Fibroblast of mammary gland (primary cell): ENCODE data around the gene VTI1B.
"Not testable (repeated sequence)": the region's sequence is repeated elsewhere in the genome, so short reads cannot be mapped to it uniquely, and the experiment has no call there.

Experiments used
- DNase-seq: peaks from one replicate; pipeline ENCODE4 v3.0.0-alpha.2; 2010; ENCODE audit warnings: low read depth
- H3K4me3 ChIP-seq: 2 replicates; pipeline ENCODE4 v1.5.1; 2011; ENCODE audit warnings: low read depth, mild to moderate bottlenecking, low read length, moderate library complexity; ENCODE audit not compliant: control insufficient read depth
- TF ChIP-seq, protein P1 (sequence below): conservative IDR thresholded peaks from 2 replicates; pipeline ENCODE4 v1.5.1; 2011; ENCODE audit warnings: low read depth, low read length, inconsistent platforms; ENCODE audit not compliant: control insufficient read depth, insufficient read depth

VTI1B gene, protein sequence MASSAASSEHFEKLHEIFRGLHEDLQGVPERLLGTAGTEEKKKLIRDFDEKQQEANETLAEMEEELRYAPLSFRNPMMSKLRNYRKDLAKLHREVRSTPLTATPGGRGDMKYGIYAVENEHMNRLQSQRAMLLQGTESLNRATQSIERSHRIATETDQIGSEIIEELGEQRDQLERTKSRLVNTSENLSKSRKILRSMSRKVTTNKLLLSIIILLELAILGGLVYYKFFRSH

DNA sequence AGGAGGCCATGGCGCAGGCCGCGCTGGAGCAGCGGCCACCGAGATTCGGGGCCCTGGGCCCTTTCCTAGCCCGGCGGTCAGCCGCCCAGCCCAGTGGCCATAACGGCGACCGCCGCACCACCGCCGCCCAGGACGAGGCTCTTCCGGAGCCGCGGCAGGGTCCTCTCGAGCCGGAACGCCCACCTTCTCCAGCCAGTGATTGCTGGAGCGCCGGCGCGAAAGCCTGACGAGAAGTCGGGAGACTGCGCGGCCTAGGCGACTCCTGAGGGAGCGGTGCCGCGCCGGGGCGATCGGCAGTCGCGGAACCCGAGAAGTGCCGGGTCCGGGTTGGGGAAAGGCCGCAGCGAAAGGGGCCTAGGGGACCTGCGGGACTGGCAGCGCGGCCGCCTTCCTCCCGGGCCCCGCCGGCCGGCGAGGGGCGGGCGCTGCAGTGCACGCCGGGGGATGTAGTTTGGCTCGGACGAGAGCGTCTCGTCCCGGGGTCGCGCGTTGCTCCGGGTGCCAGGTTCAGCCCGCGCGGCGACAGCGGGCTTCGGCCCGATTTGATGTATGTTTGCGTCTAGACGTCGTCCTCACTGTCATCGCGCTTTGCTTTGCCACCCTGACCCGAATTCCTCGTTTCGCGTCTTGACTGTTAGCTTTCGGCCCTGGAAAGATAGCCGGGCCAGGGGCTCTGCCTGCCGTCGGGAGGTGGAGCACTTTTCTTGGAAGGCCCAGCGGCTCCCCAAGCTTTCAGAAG lies at the start of gene VTI1B:
TSS of gene VTI1B (minus strand) at position 153 of the 739 bp plus-strand sequence. CDS start at position 10, 143 bp downstream.
- TF ChIP-seq, protein P1, sequence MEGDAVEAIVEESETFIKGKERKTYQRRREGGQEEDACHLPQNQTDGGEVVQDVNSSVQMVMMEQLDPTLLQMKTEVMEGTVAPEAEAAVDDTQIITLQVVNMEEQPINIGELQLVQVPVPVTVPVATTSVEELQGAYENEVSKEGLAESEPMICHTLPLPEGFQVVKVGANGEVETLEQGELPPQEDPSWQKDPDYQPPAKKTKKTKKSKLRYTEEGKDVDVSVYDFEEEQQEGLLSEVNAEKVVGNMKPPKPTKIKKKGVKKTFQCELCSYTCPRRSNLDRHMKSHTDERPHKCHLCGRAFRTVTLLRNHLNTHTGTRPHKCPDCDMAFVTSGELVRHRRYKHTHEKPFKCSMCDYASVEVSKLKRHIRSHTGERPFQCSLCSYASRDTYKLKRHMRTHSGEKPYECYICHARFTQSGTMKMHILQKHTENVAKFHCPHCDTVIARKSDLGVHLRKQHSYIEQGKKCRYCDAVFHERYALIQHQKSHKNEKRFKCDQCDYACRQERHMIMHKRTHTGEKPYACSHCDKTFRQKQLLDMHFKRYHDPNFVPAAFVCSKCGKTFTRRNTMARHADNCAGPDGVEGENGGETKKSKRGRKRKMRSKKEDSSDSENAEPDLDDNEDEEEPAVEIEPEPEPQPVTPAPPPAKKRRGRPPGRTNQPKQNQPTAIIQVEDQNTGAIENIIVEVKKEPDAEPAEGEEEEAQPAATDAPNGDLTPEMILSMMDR, result peak; percentile 19
- DNase-seq, result peak; percentile 56
- peak within 1 kb of the TSS; percentile 82 for H3K4me3 ChIP-seq

DNA sequence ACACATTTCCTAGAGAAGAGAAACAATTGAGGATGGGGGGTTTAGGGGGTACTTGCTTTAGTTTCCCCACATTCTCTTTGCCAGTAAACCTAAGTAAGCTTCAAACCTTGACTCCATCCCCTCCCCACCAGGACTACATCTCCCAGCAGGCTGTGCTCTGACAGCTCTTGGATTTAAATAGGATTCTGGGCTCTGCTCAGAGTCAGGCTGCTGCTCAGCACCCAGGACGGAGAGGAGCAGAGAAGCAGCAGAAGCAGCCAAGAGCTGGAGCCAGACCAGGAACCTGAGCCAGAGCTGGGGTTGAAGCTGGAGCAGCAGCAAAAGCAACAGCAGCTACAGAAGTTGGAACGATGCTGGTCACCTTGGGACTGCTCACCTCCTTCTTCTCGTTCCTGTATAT lies 47.9 kb upstream of the VTI1B start:
- peak; percentile 56 for DNase-seq
- no peak overlapping the region for H3K4me3 ChIP-seq
- TF ChIP-seq, protein P1, result no peak

- no peak for DNase-seq
- TF ChIP-seq, protein P1, result no peak
Measured at GRCh38 chr14:67721875-67722274, 47.4 kb upstream of the VTI1B start.

DNA sequence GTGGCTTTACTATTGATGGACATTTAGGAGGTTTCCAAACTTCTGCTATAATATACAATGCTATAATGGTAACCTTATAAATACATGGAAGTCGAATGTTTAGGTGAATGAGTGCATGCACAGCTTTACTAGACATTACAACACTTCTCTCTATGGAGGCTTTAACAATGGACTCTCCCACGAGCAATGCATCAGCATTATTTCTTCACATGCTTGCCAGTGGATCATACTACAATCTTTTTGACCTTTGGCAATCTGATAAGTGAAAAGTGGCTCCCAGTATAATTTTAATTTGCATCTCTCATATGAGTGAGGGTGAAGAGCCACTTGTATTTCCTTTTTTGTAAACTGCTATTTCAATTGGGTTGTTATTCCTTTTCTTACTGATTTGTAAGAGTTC lies 45.4 kb upstream of the VTI1B start:
- no peak overlapping the region for H3K4me3 ChIP-seq
- no peak for DNase-seq
- TF ChIP-seq, protein P1, result no peak

More at GRCh38 chr14:67721875-67722274, 47.4 kb upstream of the VTI1B start:
- H3K4me3 ChIP-seq, result no peak overlapping the region

DNA sequence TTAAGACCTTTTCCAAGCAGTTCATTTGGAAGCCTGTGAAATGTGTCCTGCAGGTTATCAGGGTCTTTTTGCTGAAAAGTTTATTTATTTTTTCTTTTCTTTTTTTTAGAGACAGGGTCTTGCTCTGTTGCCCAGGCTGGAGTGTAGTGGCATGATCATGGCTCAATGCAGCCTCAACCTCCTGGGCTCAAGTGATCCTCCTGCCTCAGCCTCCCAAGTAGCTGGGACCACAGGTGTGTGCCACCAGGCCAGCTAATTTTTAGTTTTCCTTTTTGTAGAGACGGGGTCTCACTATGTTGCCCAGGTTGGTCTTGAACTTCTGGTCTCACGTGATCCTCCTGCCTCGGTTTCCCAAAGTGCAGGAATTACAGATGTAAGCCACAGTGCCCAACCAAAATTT lies 45.0 kb upstream of the VTI1B start:
- H3K4me3 ChIP-seq, DNase-seq: not testable (repeated sequence)

DNA sequence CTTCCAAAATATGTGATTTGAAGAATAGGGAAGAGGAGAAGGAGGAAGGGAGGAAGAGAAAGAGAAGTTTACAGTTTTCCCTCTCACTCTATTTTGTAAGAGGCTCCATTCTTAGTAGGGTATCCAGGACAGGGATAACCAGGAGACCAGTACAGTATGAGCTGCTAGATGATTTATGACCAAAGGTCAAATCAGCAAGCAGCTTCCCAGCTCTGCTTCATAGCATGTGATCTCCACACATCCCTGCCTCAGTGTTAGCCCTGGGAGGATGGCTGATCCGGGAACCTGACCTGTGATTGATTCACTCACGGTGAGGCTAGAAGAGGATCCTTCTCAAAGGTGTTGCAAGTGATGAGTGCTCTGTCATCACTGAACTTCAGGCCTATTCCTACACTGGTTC lies 43.8 kb upstream of the VTI1B start:
- TF ChIP-seq, protein P1, result no peak

GRCh38 chr14:67717048-67717447 lies 42.6 kb upstream of the VTI1B start:
- H3K4me3 ChIP-seq, result no peak overlapping the region
- DNase-seq, result no peak
- TF ChIP-seq, protein P1, result no peak

More for the DNA sequence above, 43.8 kb upstream of the VTI1B start:
- no peak for DNase-seq
- no peak overlapping the region for H3K4me3 ChIP-seq
